ENCODE data around the gene SOS2.

- no peak for TF ChIP-seq CTCF (conservative IDR thresholded peaks at IDR 0.05; ENCODE audit: low read depth, low read length)
- TF ChIP-seq EZH2 (IDR thresholded peaks at IDR 0.05; ENCODE audit: low read length, unreplicated experiment): no peak
Measured at GRCh38 chr14:50171895-50172294, 59.5 kb downstream of the SOS2 start.

Data from PC-3 (cell line).